K562 (cell line): ENCODE measurements around the gene SLC33A1. TPM values are rescaled to one million over a fixed set of nuclear protein-coding genes. Genes with fewer than 3 reads are reported as not detected.

ENCODE experiments used
- BCLAF1 ChIP-seq, 2 experiments: fragments of 450-650 bp in 1 of 2; IDR thresholded peaks; 2 replicates each; pipeline ENCODE4 v1.6.1; 2011 to 2017; ENCODE audit warnings: low read depth in 2 of 2, antibody characterized with exemption in 1 of 2, borderline replicate concordance in 1 of 2, low read length in 1 of 2, mild to moderate bottlenecking in 1 of 2, mixed read lengths in 1 of 2; ENCODE audit not compliant: control insufficient read depth in 1 of 2
- CBX2 ChIP-seq: fragments of 200-600 bp; sonication (generic); IDR thresholded peaks from one replicate; pipeline ENCODE4 v1.6.1; 2012; ENCODE audit warnings: mild to moderate bottlenecking, low read length, inconsistent platforms; ENCODE audit not compliant: insufficient read depth, poor library complexity, severe bottlenecking
- CTCFL ChIP-seq: IDR thresholded peaks from 2 replicates; pipeline ENCODE4 v1.6.1; 2011; ENCODE audit warnings: borderline replicate concordance, low read depth, mild to moderate bottlenecking, moderate library complexity, low read length; ENCODE audit not compliant: insufficient read depth, poor library complexity, severe bottlenecking
- ETV1 ChIP-seq: fragments of 450-650 bp; conservative IDR thresholded peaks from 2 replicates; pipeline ENCODE4 v1.6.1; 2016; ENCODE audit warnings: missing genetic modification characterization, control low read depth, low read depth, missing compliant biosample characterization
- JUN ChIP-seq, 2 experiments: sonication (generic) in 1 of 2; formaldehyde crosslinking in 1 of 2; IDR thresholded peaks; 2 replicates each; pipeline versions ENCODE4 v1.6.1 to v1.8.0; 2012 to 2022; ENCODE audit warnings: borderline replicate concordance in 2 of 2, mild to moderate bottlenecking in 2 of 2, improper control_type of control experiment in 1 of 2, low read depth in 1 of 2, low read length in 1 of 2, missing genetic modification reagents in 1 of 2
- KLF16 ChIP-seq: IDR thresholded peaks from 2 replicates; pipeline ENCODE4 v1.6.1; 2016; ENCODE audit warnings: antibody characterized with exemption
- MXI1 ChIP-seq: IDR thresholded peaks from 2 replicates; pipeline ENCODE4 v1.6.1; 2011; ENCODE audit warnings: low read depth, mild to moderate bottlenecking, improper control_type of control experiment, low read length
- NONO ChIP-seq, 2 experiments: fragments of 200-400 bp in 1 of 2; fragments of 450-650 bp in 1 of 2; formaldehyde crosslinking in 1 of 2; IDR thresholded peaks; 2 replicates each; pipeline ENCODE4 v1.6.1; 2017; ENCODE audit warnings: low read depth in 2 of 2, mild to moderate bottlenecking in 2 of 2, moderate library complexity in 2 of 2, low read length in 1 of 2
- PCBP2 ChIP-seq: fragments of 200-400 bp; formaldehyde crosslinking; IDR thresholded peaks from 2 replicates; pipeline ENCODE4 v1.6.1; 2018; ENCODE audit warnings: low read length, low read depth, mild to moderate bottlenecking, moderate library complexity; ENCODE audit not compliant: poor library complexity, severe bottlenecking
- PHF20 ChIP-seq: fragments of 450-650 bp; IDR thresholded peaks from 2 replicates; pipeline ENCODE4 v1.6.1; 2018; ENCODE audit not compliant: partially characterized antibody
- PHF8 ChIP-seq: fragments of 200-600 bp; sonication (generic); IDR thresholded peaks from 2 replicates; pipeline ENCODE4 v1.6.1; 2012; ENCODE audit warnings: mixed run types, mild to moderate bottlenecking, inconsistent platforms, low read length, moderate library complexity, borderline replicate concordance
- POLR2G ChIP-seq: fragments of 200-400 bp; formaldehyde crosslinking; IDR thresholded peaks from 2 replicates; pipeline ENCODE4 v1.6.1; 2017; ENCODE audit warnings: low read depth, mild to moderate bottlenecking, antibody characterized with exemption, low read length, moderate library complexity
- RBM22 ChIP-seq: fragments of 200-400 bp; formaldehyde crosslinking; IDR thresholded peaks from 2 replicates; pipeline ENCODE4 v1.6.1; 2018; ENCODE audit warnings: low read length, low read depth; ENCODE audit not compliant: poor library complexity, severe bottlenecking
- SUPT5H ChIP-seq: fragments of 450-650 bp; IDR thresholded peaks from 2 replicates; pipeline ENCODE4 v1.6.1; 2016
- YY1 ChIP-seq, 3 experiments: IDR thresholded peaks; 2 replicates each; pipeline ENCODE4 v1.6.1; 2011; ENCODE audit warnings: low read length in 2 of 3, mild to moderate bottlenecking in 2 of 3, moderate library complexity in 2 of 3, borderline replicate concordance in 1 of 3, control low read depth in 1 of 3, low read depth in 1 of 3; ENCODE audit not compliant: insufficient read depth in 3 of 3, insufficient replicate concordance in 2 of 3, control insufficient read depth in 1 of 3, insufficient read length in 1 of 3; ENCODE audit errors: extremely low read depth in 1 of 3
- ZEB2 ChIP-seq: fragments of 450-650 bp; IDR thresholded peaks from 2 replicates; pipeline ENCODE4 v1.6.1; 2016
- ZNF583 ChIP-seq: fragments of 250-450 bp; sonication (Bioruptor Pico); IDR thresholded peaks from 2 replicates; pipeline ENCODE4 v1.4.0; 2020
- ZSCAN29 ChIP-seq: fragments of 450-650 bp; IDR thresholded peaks from 2 replicates; pipeline ENCODE4 v1.6.1; 2017
- polyA plus RNA-seq, 8 experiments: library from polyadenylated mRNA; depleted of rRNA in 4 of 8; stranded (reverse) in 5 of 8; unstranded in 3 of 8; fragments of >200 nt; fragmentation: Nextera tagmentation in 2 of 8; fragmentation: Illumina TruSeq in 1 of 8; extraction: Ambion mirVana in 2 of 8; extraction: Trizol in 1 of 8; gene quantifications; 2 replicates each; pipeline versions ENCODE4 v1.2.1 to v1.2.3, GENCODE V29; 2011 to 2014; ENCODE audit warnings: inconsistent platforms in 1 of 8, missing spikeins in 1 of 8
- total RNA-seq, 7 experiments: library from RNA; depleted of rRNA in 6 of 7; stranded (reverse); fragments of >200 nt in 6 of 7; fragmentation: Illumina TruSeq in 2 of 7; extraction: Trizol in 2 of 7; gene quantifications; 2 replicates each; pipeline versions ENCODE4 v1.2.1 to v1.2.3, GENCODE V29; 2011 to 2021; ENCODE audit warnings: low replicate concordance in 1 of 7
- TF ChIP-seq, protein P1 (sequence below): sonication (generic); formaldehyde crosslinking; IDR thresholded peaks from 2 replicates; pipeline ENCODE4 v1.8.0; 2022; ENCODE audit warnings: mild to moderate bottlenecking, missing genetic modification reagents

The SLC33A1 gene
- total and polyA plus RNA-seq, 9 of the 15 experiments (the other 6 are each of a cell fraction or from before 2014, with no cell fraction given) = 6.2 to 26.8 (median 19.6) TPM

DNA sequence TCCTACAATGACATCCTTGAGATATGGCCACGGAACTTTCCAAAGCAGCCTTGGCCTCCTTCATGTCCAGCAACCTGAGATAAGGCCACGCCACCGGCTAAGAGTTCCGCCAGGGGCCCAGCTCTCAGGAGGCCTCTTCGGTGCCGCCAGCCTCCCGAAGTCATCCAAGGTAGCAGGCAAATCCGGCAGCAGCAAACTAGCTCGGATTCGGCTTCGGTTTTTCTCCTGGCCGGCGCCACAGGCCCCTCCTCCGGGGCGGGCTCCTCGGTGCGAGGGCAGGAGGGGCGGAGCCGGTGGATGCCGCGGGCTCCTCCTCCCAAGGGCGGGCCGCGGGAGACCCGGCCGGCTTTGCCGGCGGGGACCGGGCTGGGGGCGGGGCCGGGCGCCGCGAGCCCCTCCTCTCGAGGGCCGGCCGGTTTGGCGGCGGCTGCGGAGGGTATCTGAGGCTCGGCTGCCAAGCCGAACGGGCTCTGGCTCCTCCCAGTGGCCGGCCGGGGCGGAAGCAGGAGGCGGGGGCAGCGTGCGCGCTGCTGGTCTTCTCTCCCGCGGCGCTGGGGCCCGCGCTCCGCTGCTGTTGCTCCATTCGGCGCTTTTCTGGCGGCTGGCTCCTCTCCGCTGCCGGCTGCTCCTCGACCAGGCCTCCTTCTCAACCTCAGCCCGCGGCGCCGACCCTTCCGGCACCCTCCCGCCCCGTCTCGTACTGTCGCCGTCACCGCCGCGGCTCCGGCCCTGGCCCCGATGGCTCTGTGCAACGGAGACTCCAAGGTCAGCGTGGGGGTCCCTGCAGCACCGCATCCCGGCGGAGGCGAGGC, 16.1 kb upstream of the SLC33A1 start, which contains the start of gene GMPS (continued):
- TF ChIP-seq BCLAF1 (IDR thresholded peaks at IDR 0.05; ENCODE audit: borderline replicate concordance in 1 of 2, control insufficient read depth in 1 of 2, low read depth in 2 of 2, low read length in 1 of 2) (no peak), PHF8 (peak; percentile 76), CTCFL (peak; percentile 54), NONO (IDR thresholded peaks at IDR 0.05; ENCODE audit: low read depth in 2 of 2, low read length in 1 of 2) (peak; percentile 49 to 77; a peak in 2 of 4 replicates), YY1 (IDR thresholded peaks at IDR 0.05; ENCODE audit: borderline replicate concordance in 1 of 3, control insufficient read depth in 1 of 3, extremely low read depth in 1 of 3, insufficient read depth in 3 of 3, insufficient read length in 1 of 3, insufficient replicate concordance in 2 of 3, low read depth in 1 of 3, low read length in 2 of 3) (peak in 2 of 3 experiments; percentile 53 to 70), JUN (IDR thresholded peaks at IDR 0.05; ENCODE audit: borderline replicate concordance, low read depth, low read length) (peak; percentile 11; the same call in 1 of the 2 replicates), JUN (CRISPR knock-in tag; IDR thresholded peaks at IDR 0.05; ENCODE audit: borderline replicate concordance) (no peak), POLR2G (peak; percentile 93), CBX2 (no peak), KLF16 (0 out of 2 replicates have a peak, but pooled peaks have one; percentile 18), ZNF583 (CRISPR knock-in tag) (0 out of 2 replicates have a peak, but pooled peaks have one; percentile 41), PHF20 (peak; percentile 46), SUPT5H (peak; percentile 80), MXI1 (0 out of 2 replicates have a peak, but pooled peaks have one; percentile 23), RBM22 (peak; percentile 13), ZSCAN29 (peak; percentile 96), ZEB2 (peak; percentile 70; the same call in 1 of the 2 replicates), ETV1 (tag) (peak; percentile 49), PCBP2 (no peak)
- TF ChIP-seq, protein P1, sequence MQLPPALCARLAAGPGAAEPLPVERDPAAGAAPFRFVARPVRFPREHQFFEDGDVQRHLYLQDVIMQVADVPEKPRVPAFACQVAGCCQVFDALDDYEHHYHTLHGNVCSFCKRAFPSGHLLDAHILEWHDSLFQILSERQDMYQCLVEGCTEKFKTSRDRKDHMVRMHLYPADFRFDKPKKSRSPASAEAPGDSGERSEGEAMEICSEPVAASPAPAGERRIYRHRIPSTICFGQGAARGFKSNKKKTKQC (CRISPR knock-in tag) = peak; percentile 45; the same call in 1 of the 2 replicates
